ENCODE measurements around the gene HES3.
A peak's percentile ranks its signal among the peaks of the same experiment; 100 is the strongest.

HES3 gene

DNA sequence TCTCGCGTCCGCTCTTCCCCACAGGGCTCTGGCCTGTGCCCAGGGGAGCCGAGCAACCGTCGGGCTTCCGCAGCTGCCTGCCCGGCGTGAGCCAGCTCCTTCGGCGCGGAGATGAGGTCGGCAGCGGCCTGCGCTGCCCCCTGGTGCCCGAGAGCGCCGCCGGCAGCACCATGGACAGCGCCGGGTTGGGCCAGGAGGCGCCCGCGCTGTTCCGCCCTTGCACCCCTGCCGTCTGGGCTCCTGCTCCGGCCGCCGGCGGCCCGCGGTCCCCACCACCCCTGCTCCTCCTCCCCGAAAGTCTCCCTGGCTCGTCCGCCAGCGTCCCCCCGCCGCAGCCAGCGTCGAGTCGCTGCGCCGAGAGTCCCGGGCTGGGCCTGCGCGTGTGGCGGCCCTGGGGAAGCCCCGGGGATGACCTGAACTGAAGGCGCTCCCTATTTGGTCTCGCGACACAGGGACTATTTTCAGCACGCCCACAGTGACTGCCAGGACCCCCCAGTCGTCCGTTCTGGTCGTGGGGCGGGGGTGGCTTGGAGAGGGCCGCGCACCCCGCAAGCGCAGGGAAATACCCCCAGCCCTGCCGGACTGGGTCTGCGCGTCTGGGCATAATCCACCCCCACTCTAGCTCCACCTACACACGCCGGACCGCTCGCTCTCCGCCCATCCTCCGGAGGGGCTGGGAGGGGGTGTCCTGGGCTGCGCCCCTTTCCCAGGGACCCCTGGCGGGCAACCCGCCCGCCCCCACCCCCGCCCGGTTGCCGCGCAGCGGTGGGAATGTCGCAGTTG is 1.3 kb downstream of the HES3 start:
- TF ChIP-seq, protein P1, sequence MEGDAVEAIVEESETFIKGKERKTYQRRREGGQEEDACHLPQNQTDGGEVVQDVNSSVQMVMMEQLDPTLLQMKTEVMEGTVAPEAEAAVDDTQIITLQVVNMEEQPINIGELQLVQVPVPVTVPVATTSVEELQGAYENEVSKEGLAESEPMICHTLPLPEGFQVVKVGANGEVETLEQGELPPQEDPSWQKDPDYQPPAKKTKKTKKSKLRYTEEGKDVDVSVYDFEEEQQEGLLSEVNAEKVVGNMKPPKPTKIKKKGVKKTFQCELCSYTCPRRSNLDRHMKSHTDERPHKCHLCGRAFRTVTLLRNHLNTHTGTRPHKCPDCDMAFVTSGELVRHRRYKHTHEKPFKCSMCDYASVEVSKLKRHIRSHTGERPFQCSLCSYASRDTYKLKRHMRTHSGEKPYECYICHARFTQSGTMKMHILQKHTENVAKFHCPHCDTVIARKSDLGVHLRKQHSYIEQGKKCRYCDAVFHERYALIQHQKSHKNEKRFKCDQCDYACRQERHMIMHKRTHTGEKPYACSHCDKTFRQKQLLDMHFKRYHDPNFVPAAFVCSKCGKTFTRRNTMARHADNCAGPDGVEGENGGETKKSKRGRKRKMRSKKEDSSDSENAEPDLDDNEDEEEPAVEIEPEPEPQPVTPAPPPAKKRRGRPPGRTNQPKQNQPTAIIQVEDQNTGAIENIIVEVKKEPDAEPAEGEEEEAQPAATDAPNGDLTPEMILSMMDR (conservative IDR thresholded peaks at IDR 0.05): peak; percentile 84
- no peak for TF ChIP-seq ZFX (IDR thresholded peaks at IDR 0.05)
- H3K27ac ChIP-seq: no peak overlapping the region

- TF ChIP-seq, protein P1 (conservative IDR thresholded peaks at IDR 0.05): no peak
- TF ChIP-seq ZFX (IDR thresholded peaks at IDR 0.05): no peak
- H3K27ac ChIP-seq: no peak overlapping the region
Observed at GRCh38 chr1:6245869-6246496, 2.0 kb downstream of the HES3 start.

GRCh38 chr1:6246497-6247467 is 2.8 kb downstream of the HES3 start:
- no peak overlapping the region for H3K27ac ChIP-seq

DNA sequence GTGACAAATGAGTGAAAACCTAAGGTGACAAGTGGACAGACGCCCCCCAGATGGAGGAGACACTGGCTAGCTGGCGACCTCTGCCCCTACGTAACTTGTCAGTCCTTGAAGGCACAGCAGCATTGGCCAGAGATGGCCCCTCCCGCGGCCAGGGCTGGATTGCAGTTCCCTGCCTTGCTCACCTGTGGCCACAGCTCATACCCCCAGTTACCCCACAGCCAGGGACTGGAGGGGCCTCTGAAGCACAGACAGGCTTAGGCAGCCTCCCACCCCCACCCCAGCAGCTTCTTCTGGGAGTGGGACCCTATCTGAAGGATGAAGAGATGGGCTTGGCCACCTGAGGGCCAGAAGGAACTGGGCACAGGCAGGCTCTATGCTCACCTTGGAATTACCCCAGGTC is 3.7 kb downstream of the HES3 start:
- TF ChIP-seq, protein P1 (conservative IDR thresholded peaks at IDR 0.05): no peak
- TF ChIP-seq ZFX (IDR thresholded peaks at IDR 0.05): no peak

More at GRCh38 chr1:6246497-6247467, 2.8 kb downstream of the HES3 start:
- no peak for TF ChIP-seq ZFX (IDR thresholded peaks at IDR 0.05)
- TF ChIP-seq, protein P1 (conservative IDR thresholded peaks at IDR 0.05): peak; percentile 96

DNA sequence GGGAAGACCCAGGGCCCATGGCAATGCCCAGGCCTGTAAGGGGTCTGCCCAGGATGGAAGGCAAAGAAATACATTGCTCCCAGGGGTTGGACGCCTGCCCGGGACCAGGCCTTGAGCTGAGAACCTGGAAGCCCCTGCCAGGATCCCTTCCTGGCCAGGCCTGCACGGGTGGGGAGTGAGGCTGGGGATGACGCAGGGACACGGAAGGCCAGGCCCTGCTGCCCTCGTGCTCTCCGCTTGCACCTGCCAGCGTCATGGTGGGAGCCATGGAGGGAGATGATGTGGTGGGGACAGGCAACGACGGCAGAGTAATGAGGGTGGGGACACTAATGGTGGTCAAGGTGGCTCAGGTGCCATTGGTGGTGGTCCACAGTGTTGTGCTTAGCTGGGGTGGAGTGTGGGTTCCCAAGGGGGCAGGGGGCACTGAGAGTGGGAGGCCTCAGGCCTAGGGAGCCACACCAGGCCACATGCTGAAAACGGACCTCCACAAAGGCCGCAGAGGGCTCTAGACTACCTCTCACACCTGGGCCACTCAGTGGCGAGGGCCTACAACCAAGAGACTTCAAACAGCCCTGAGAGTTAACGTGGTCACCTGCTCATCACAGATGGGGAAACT is 4.3 kb downstream of the HES3 start:
- TF ChIP-seq ZFX (IDR thresholded peaks at IDR 0.05): no peak
- TF ChIP-seq, protein P1 (conservative IDR thresholded peaks at IDR 0.05): no peak

More for the DNA sequence above, 3.7 kb downstream of the HES3 start:
- H3K27ac ChIP-seq: no peak overlapping the region

GRCh38 chr1:6248932-6249738 is 5.2 kb downstream of the HES3 start:
- TF ChIP-seq, protein P1 (conservative IDR thresholded peaks at IDR 0.05): no peak
- TF ChIP-seq ZFX (IDR thresholded peaks at IDR 0.05): no peak
- H3K27ac ChIP-seq: no peak overlapping the region

More for the DNA sequence above, 4.3 kb downstream of the HES3 start:
- H3K27ac ChIP-seq: no peak overlapping the region

Data from C4-2B (cell line).